ENCODE results near the gene CDH4. TPM values are rescaled to one million over a fixed set of nuclear protein-coding genes. Genes with fewer than 3 reads are reported as not detected.

CDH4 gene
- total and polyA plus RNA-seq, 2 donors (not counting 1 experiment from before 2014, with no cell fraction given), result not detected

- no peak overlapping the region for H3K27ac Mint-ChIP-seq
- DNase-seq, result no peak
- 93% methylated on average over 16 of the region's 16 CpGs for WGBS (ENCODE audit: insufficient coverage)
Observed at GRCh38 chr20:61798632-61799031, 546.6 kb downstream of the CDH4 start.

GRCh38 chr20:61799394-61799923 is 547.4 kb downstream of the CDH4 start:
- intact Hi-C loops (cut with micrococcal nuclease), result no loop called here
- peaks cover 2% of the 10 kb centered on the region for H3K9me3 Mint-ChIP-seq (ENCODE audit: insufficient read depth)
- Histone ChIP-seq H4K20me1 (ENCODE audit: control insufficient read depth, insufficient read depth, low read length, poor library complexity, severe bottlenecking) (no peaks in the 10 kb centered on the region), H2AFZ (ENCODE audit: insufficient read depth, low read depth, low read length, poor library complexity, severe bottlenecking) (no peak overlapping the region), H3K9me3 (ENCODE audit: control extremely low read depth in 1 of 3, control insufficient read depth in 2 of 3, insufficient read depth in 1 of 3, low read length in 2 of 3) (peaks cover 0 to 20% (median 0%) of the 10 kb centered on the region in 3 donors), H3K4me2 (replicated peaks; ENCODE audit: low read depth, low read length, poor library complexity, severe bottlenecking) (no peak overlapping the region), H3K79me2 (ENCODE audit: control insufficient read depth, insufficient read depth, low read length) (no peaks in the 10 kb centered on the region), H3K4me1 (ENCODE audit: control insufficient read depth in 2 of 2, insufficient read depth in 2 of 2, low read length in 2 of 2) (no peaks in the 10 kb centered on the region), H3K36me3 (replicated peaks in 1 of 2; ENCODE audit: control extremely low read depth in 1 of 2, control insufficient read depth in 1 of 2, extremely low read depth in 1 of 2, insufficient read depth in 2 of 2, low read length in 1 of 2) (no peaks in the 10 kb centered on the region), H3K9ac (ENCODE audit: low read length) (no peak overlapping the region), H3K4me3 (ENCODE audit: control extremely low read depth in 1 of 5, extremely low read depth in 1 of 5, insufficient read depth in 1 of 5, low read depth in 2 of 5, low read length in 4 of 5) (no peak overlapping the region), H3K27me3 (replicated peaks in 1 of 4; ENCODE audit: control extremely low read depth in 1 of 4, control insufficient read depth in 3 of 4, insufficient read depth in 4 of 4, low read length in 3 of 4) (no peaks in the 10 kb centered on the region), H3K27ac (ENCODE audit: low read length in 2 of 2) (no peak overlapping the region)
- no peak overlapping the region for H3K27ac Mint-ChIP-seq
- peaks cover 5% of the 10 kb centered on the region for H3K27me3 Mint-ChIP-seq
- ATAC-seq (ENCODE audit: low read depth) (no peak), DNase-seq (no peak)
- H3K4me1 Mint-ChIP-seq, result no peaks in the 10 kb centered on the region
- ChIA-PET CTCF (no interaction called here), POLR2A (no interaction called here)
- WGBS (ENCODE audit: insufficient coverage), result 82% methylated on average over 12 of the region's 14 CpGs
- no peak overlapping the region for H3K4me3 Mint-ChIP-seq
- no peak for TF ChIP-seq EZH2 (IDR thresholded peaks at IDR 0.05; ENCODE audit: borderline replicate concordance, insufficient read depth, low read depth, low read length, poor library complexity, severe bottlenecking)
- no peak for TF ChIP-seq CTCF (IDR thresholded peaks at IDR 0.05)

More at GRCh38 chr20:61798632-61799031, 546.6 kb downstream of the CDH4 start:
- ATAC-seq (ENCODE audit: low read depth), result no peak
- Mint-ChIP-seq H3K4me1 (no peaks in the 10 kb centered on the region), H3K4me3 (no peak overlapping the region), H3K27me3 (peaks cover 4% of the 10 kb centered on the region), H3K9me3 (ENCODE audit: insufficient read depth) (peaks cover 2% of the 10 kb centered on the region)
- no peaks in the 10 kb centered on the region for H3K4me1 ChIP-seq (ENCODE audit: control insufficient read depth in 2 of 2, insufficient read depth in 2 of 2, low read length in 2 of 2)
- H3K9ac ChIP-seq (ENCODE audit: low read length), result no peak overlapping the region
- no peak overlapping the region for H3K4me2 ChIP-seq (replicated peaks; ENCODE audit: low read depth, low read length, poor library complexity, severe bottlenecking)
- ChIA-PET CTCF (no interaction called here), POLR2A (no interaction called here)
- no peaks in the 10 kb centered on the region for H3K79me2 ChIP-seq (ENCODE audit: control insufficient read depth, insufficient read depth, low read length)
- H3K27me3 ChIP-seq (replicated peaks in 1 of 4; ENCODE audit: control extremely low read depth in 1 of 4, control insufficient read depth in 3 of 4, insufficient read depth in 4 of 4, low read length in 3 of 4), result no peaks in the 10 kb centered on the region
- peaks cover 0 to 17% (median 0%) of the 10 kb centered on the region in 3 donors for H3K9me3 ChIP-seq (ENCODE audit: control extremely low read depth in 1 of 3, control insufficient read depth in 2 of 3, insufficient read depth in 1 of 3, low read length in 2 of 3)
- H3K4me3 ChIP-seq (ENCODE audit: control extremely low read depth in 1 of 5, extremely low read depth in 1 of 5, insufficient read depth in 1 of 5, low read depth in 2 of 5, low read length in 4 of 5), result no peak overlapping the region
- H2AFZ ChIP-seq (ENCODE audit: insufficient read depth, low read depth, low read length, poor library complexity, severe bottlenecking), result no peak overlapping the region
- TF ChIP-seq CTCF (IDR thresholded peaks at IDR 0.05), result no peak
- intact Hi-C loops (cut with micrococcal nuclease), result no loop called here
- no peak overlapping the region for H3K27ac ChIP-seq (ENCODE audit: low read length in 2 of 2)
- H3K36me3 ChIP-seq (replicated peaks in 1 of 2; ENCODE audit: control extremely low read depth in 1 of 2, control insufficient read depth in 1 of 2, extremely low read depth in 1 of 2, insufficient read depth in 2 of 2, low read length in 1 of 2), result no peaks in the 10 kb centered on the region
- no peaks in the 10 kb centered on the region for H4K20me1 ChIP-seq (ENCODE audit: control insufficient read depth, insufficient read depth, low read length, poor library complexity, severe bottlenecking)

Data from B cell (primary cell).